Body of pancreas (tissue), 4 donors: ENCODE measurements around the gene TMPRSS2.

ENCODE experiments used
- CTCF ChIP-seq, 7 experiments: fragments of 450-650 bp in 4 of 7; fragments of 200-600 bp in 3 of 7; sonication (generic) in 3 of 7; IDR thresholded peaks; one replicate each; pipeline ENCODE4 v1.5.1; 2016 to 2019; ENCODE audit warnings: antibody characterized with exemption in 7 of 7
- POLR2A ChIP-seq, 3 donors: fragments of 450-650 bp; IDR thresholded peaks; one replicate each; pipeline ENCODE4 v1.6.1; 2016; ENCODE audit warnings: antibody characterized with exemption in 3 of 3, mild to moderate bottlenecking in 2 of 3

GRCh38 chr21:41555057-41555456, 47.1 kb upstream of the TMPRSS2 start:
- TF ChIP-seq CTCF (IDR thresholded peaks at IDR 0.05) (no peak), POLR2A (IDR thresholded peaks at IDR 0.05) (no peak)
